Activated T-cell treated with anti-CD3 and anti-CD28 coated beads, Interleukin-2, amount 50 U/mL, for 24 hours (primary cell): Measurements from ENCODE around the gene C2orf74.
"Not testable (repeated sequence)": the region's sequence is repeated elsewhere in the genome, so short reads cannot be mapped to it uniquely, and the experiment has no call there.

Source experiments
- DNase-seq: peaks from one replicate; pipeline ENCODE4 v3.0.0-alpha.2; 2020
- H3K27ac Mint-ChIP-seq: 2 replicates; pipeline ENCODE4 v1.8.0; 2020; ENCODE audit warnings: mild to moderate bottlenecking, mixed read lengths
- H3K27me3 Mint-ChIP-seq: 2 replicates; pipeline ENCODE4 v1.8.0; 2020; ENCODE audit warnings: mixed read lengths
- H3K36me3 Mint-ChIP-seq: 2 replicates; pipeline ENCODE4 v1.8.0; 2020; ENCODE audit warnings: low read depth, mixed read lengths
- H3K4me1 Mint-ChIP-seq: 2 replicates; pipeline ENCODE4 v1.8.0; 2020; ENCODE audit warnings: low read depth, mixed read lengths
- H3K4me3 Mint-ChIP-seq: 2 replicates; pipeline ENCODE4 v1.8.0; 2020; ENCODE audit warnings: mild to moderate bottlenecking, moderate library complexity, mixed read lengths
- H3K9me3 Mint-ChIP-seq: 2 replicates; pipeline ENCODE4 v1.8.0; 2020; ENCODE audit warnings: mixed read lengths

C2orf74 gene

DNA sequence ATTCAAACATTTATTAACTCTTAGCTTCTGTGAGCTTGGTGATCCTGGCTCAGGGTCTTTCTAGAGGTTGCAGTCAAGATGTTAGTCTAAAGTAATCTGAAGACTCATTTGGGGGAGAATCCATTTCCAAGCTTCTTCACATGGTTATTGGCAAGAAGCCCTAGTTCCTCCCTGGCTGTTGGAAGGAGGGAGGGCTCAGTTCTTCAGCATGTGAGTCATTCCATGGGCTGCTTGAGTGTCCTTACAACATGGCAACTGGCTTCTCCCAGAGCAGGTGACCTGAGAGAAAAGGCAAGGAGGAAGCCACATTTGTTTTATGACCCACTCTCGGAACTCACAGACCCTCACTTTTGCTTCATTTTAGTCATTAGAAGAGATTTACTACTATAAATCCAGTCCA is 10.6 kb upstream of the C2orf74 start:
- peaks cover 35% of the 10 kb centered on the region for H3K36me3 Mint-ChIP-seq
- no peaks in the 10 kb centered on the region for H3K9me3 Mint-ChIP-seq
- no peaks in the 10 kb centered on the region for H3K27me3 Mint-ChIP-seq
- DNase-seq: no peak
- H3K4me1 Mint-ChIP-seq: peaks cover 4% of the 10 kb centered on the region
- H3K27ac Mint-ChIP-seq: no peak overlapping the region
- no peak overlapping the region for H3K4me3 Mint-ChIP-seq

DNA sequence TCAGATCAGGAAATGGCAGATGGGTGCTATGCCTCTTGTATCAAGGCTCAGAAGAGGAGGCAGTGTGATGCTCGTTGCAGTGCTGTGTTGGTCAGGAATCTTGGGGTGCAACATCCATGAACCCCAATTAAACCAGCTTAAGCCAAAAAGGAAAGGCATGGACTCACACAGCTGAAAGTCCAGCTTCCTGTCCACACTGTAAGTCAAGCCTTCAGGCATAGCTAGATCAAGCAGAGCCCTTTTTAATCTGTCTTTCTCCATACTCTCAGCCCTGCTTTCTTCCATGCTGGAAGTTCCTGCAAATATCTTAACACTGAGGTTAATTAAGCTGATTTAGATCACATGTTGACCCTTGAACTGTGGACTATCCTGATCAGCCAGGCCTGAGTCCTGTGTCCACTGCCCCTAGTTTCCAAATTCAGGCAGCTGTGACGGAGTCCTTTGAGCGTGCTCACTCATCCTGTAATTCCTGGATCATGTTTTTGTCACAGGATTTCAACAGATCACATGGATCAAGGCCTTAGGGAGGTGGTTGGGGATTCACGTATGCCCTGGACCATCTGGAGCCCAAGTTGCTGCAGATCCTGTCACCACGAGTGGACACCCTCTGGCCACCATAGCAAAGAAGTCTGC is 4.5 kb upstream of the C2orf74 start:
- DNase-seq: no peak
- Mint-ChIP-seq H3K27ac (no peak overlapping the region), H3K9me3 (no peaks in the 10 kb centered on the region), H3K27me3 (no peaks in the 10 kb centered on the region), H3K4me1 (no peaks in the 10 kb centered on the region), H3K4me3 (no peak overlapping the region), H3K36me3 (peaks cover 53% of the 10 kb centered on the region)

DNA sequence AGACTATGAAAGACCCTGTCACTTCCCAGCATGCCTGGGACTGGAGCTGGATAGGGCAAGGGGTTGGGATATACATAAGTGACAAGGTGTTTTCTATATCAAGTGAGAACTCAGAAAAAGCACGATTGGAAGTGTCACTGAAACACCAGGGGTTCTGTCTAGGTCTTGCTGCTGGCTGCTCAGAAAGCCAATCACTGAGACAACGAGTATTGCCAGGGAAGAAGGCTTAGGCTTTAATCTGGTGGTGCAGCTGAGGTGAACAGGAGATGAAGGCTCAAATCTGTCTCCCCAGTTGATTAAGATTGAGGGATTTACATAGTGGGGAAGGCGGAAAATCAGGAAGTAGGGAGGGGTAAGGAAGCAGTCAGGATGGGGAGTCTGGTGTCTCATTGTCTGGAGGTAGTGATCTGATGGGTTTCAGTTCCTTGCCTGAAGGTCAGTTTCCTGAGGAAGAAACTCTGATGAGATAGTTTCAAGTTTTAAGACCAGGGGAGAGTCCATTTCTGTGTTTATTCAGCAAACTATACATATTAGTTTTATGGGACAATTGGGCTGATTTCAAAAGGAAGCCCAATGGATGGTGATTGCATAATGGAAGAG is 3.5 kb upstream of the C2orf74 start:
- Mint-ChIP-seq H3K4me3 (no peak overlapping the region), H3K27me3 (no peaks in the 10 kb centered on the region), H3K27ac (no peak overlapping the region), H3K4me1 (no peaks in the 10 kb centered on the region), H3K36me3 (peaks cover 61% of the 10 kb centered on the region), H3K9me3 (no peaks in the 10 kb centered on the region)
- DNase-seq: no peak

DNA sequence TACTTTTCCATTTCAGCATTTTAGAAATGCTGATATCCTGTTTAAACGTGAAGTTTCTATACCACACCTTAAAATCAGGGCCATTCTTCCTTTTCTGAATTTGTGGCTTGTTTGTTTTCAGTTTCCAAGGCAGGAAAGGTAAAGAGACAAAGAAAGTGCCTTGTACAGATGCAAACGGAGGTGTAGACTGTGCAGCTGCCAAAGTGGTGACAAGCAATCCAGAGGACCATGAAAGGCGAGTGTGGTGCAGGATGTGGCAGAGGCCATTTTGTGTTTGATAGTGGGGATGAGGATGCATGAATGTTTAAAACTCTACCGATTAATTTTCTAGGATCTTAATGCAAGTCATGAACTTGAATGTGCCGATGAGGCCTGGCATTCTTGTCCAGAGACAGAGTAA is 733 bp downstream of the C2orf74 start:
- Mint-ChIP-seq H3K9me3 (no peaks in the 10 kb centered on the region), H3K4me3 (no peak overlapping the region), H3K36me3 (peaks cover 82% of the 10 kb centered on the region), H3K4me1 (no peaks in the 10 kb centered on the region), H3K27me3 (no peaks in the 10 kb centered on the region), H3K27ac (no peak overlapping the region)
- DNase-seq: no peak

GRCh38 chr2:61165082-61165481 is 3.1 kb downstream of the C2orf74 start:
- H3K36me3 Mint-ChIP-seq: peaks cover 66% of the 10 kb centered on the region
- not testable (repeated sequence) for H3K4me3 Mint-ChIP-seq

GRCh38 chr2:61165946-61166345 is 4.0 kb downstream of the C2orf74 start:
- no peaks in the 10 kb centered on the region for H3K9me3 Mint-ChIP-seq
- H3K4me1 Mint-ChIP-seq: no peaks in the 10 kb centered on the region
- no peak overlapping the region for H3K4me3 Mint-ChIP-seq
- DNase-seq: no peak
- peaks cover 59% of the 10 kb centered on the region for H3K36me3 Mint-ChIP-seq
- no peaks in the 10 kb centered on the region for H3K27me3 Mint-ChIP-seq
- H3K27ac Mint-ChIP-seq: no peak overlapping the region

More at GRCh38 chr2:61165082-61165481, 3.1 kb downstream of the C2orf74 start:
- not testable (repeated sequence) for H3K9me3 Mint-ChIP-seq, H3K27ac Mint-ChIP-seq, H3K4me1 Mint-ChIP-seq, DNase-seq, H3K27me3 Mint-ChIP-seq

- peaks cover 46% of the 10 kb centered on the region for H3K36me3 Mint-ChIP-seq
- H3K27me3 Mint-ChIP-seq: no peaks in the 10 kb centered on the region
- H3K4me1 Mint-ChIP-seq: no peaks in the 10 kb centered on the region
- DNase-seq: no peak
- H3K9me3 Mint-ChIP-seq: no peaks in the 10 kb centered on the region
- no peak overlapping the region for H3K4me3 Mint-ChIP-seq
- no peak overlapping the region for H3K27ac Mint-ChIP-seq
These were observed 5.6 kb downstream of the C2orf74 start for GRCh38 chr2:61167579-61167978.

DNA sequence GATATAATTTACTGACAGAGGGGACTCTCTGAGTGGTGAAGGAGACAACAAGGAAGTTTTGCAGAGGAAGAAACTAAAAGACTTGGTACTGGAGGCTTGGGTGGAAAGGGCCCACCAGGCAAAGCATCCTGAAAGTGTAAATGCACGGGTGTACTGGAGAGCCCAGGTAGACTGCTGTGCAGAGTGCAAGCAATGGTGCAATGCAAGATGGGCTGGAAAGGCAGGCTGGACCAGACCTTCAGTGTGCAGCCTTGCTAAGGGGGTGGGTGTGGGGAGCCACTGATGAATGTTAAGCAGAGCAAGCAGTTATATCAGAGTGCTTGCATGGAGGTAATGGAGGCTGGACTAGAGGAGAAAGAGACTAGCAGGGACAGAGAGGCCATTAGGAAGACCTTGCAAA is 10.7 kb downstream of the C2orf74 start:
- Mint-ChIP-seq H3K36me3 (peaks cover 7% of the 10 kb centered on the region), H3K9me3 (no peaks in the 10 kb centered on the region), H3K4me3 (no peak overlapping the region), H3K27ac (no peak overlapping the region), H3K4me1 (peaks cover 9% of the 10 kb centered on the region), H3K27me3 (no peaks in the 10 kb centered on the region)
- DNase-seq: no peak

GRCh38 chr2:61173116-61173515 is 11.1 kb downstream of the C2orf74 start:
- H3K4me3 Mint-ChIP-seq: no peak overlapping the region
- no peak for DNase-seq
- peaks cover 9% of the 10 kb centered on the region for H3K4me1 Mint-ChIP-seq
- H3K36me3 Mint-ChIP-seq: peaks cover 9% of the 10 kb centered on the region
- no peaks in the 10 kb centered on the region for H3K27me3 Mint-ChIP-seq
- H3K9me3 Mint-ChIP-seq: no peaks in the 10 kb centered on the region
- no peak overlapping the region for H3K27ac Mint-ChIP-seq

- Mint-ChIP-seq H3K4me1 (peaks cover 28% of the 10 kb centered on the region), H3K36me3 (peaks cover 25% of the 10 kb centered on the region), H3K9me3 (no peaks in the 10 kb centered on the region), H3K27me3 (no peaks in the 10 kb centered on the region), H3K4me3 (no peak overlapping the region), H3K27ac (no peak overlapping the region)
- DNase-seq: no peak
These were observed 13.0 kb downstream of the C2orf74 start for GRCh38 chr2:61175036-61175435.

DNA sequence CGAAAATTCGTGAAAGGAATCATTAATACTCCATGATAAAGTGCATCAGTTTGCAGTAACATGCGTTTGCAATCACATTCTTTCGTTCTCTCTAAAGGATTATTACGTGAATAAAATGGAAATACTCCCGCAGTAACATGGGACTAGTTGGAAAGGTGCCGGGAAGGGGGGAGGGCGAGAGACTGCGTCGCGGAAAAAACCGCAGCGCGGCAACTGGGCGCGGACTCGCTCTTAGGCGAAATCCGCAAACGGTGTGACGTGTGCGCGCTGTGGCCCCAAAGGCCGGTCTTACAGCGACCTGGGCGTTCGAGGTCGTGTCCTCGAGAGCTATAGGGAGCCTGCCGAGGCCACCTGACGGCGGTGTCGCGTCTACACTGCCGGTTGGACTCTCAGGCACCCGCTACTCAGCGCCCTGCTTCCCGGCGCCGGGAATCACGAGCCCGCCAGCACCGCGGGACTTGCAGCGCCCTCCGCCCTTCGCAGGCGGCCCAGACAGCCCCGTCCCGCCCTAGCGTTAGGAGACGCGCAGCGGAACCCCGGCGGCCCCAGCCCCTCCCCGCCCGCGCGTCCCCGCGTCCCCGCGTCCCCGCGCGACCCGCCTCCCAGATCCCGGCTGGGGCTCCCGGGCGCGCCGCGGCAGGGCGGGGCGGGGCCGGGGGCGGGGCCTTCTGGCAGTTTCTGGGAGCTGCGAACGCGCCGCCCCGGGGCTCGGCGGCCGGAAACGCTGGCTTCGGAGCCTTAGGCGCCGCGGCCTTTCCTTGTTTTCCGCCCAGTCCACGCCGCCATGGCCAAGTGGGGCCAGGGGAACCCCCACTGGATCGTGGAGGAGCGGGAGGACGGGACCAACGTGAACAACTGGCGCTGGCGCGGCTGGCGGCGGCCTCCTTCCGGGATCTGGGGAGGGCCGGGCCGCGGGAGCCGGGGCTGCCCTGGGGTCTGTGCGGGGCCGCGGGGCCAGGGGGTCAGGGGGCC is 15.1 kb downstream of the C2orf74 start:
- H3K36me3 Mint-ChIP-seq: peaks cover 45% of the 10 kb centered on the region
- H3K9me3 Mint-ChIP-seq: no peaks in the 10 kb centered on the region
- H3K4me1 Mint-ChIP-seq: peaks cover 48% of the 10 kb centered on the region
- DNase-seq: peak; percentile 96
- H3K27ac Mint-ChIP-seq: peak overlapping the region; percentile 96
- H3K27me3 Mint-ChIP-seq: no peaks in the 10 kb centered on the region
- peak overlapping the region; percentile 90 for H3K4me3 Mint-ChIP-seq

GRCh38 chr2:61177727-61178549 is 15.9 kb downstream of the C2orf74 start:
- no peak for DNase-seq
- H3K9me3 Mint-ChIP-seq: no peaks in the 10 kb centered on the region
- H3K4me3 Mint-ChIP-seq: peak overlapping the region; percentile 90
- H3K27ac Mint-ChIP-seq: peak overlapping the region; percentile 96
- peaks cover 55% of the 10 kb centered on the region for H3K4me1 Mint-ChIP-seq
- peaks cover 53% of the 10 kb centered on the region for H3K36me3 Mint-ChIP-seq
- H3K27me3 Mint-ChIP-seq: no peaks in the 10 kb centered on the region

DNA sequence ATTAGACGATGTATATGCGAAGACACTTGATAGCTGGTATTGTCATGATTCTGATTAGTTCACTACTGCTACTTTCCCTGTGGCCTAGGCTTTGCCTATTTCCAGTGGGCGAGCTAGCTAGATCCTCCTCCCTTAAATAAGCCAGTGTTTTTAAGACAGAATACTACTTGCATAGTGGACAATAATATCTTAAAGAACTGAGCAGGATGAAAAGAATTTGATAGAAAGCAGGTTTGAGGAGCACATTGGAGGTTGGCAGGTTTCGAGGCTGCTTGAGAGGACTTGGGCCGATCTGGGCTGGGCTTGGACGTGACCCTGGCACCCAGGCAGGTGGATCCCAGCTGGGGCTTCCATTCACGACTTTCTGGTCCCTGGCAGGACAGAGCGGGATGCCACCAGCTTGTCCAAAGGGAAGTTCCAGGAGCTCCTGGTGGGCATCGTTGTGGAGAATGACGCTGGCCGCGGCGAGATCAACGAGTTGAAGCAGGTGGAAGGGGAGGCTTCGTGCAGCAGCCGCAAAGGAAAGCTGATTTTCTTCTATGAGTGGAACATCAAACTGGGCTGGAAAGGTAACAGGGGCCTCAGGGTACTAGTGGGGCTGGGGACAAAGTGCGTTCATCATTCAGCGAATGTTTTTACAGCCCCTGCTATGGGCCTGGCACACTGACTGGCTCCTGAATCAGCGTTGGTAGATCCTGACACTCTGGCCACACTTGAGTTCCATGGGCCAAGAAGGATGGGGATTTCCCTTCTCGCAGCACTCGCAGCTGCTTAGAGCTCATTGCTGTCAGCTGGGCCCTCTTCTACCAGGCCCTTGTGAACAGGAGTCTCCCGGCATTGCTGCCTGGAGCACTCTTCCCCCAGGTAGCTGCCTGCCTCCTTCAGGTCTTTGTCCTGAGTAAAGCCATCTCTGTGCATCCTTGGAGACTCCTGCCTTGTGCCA is 16.9 kb downstream of the C2orf74 start:
- peaks cover 62% of the 10 kb centered on the region for H3K36me3 Mint-ChIP-seq
- no peaks in the 10 kb centered on the region for H3K9me3 Mint-ChIP-seq
- H3K4me1 Mint-ChIP-seq: peaks cover 62% of the 10 kb centered on the region
- H3K27ac Mint-ChIP-seq: peak overlapping the region; percentile 96
- peak overlapping the region; percentile 90 for H3K4me3 Mint-ChIP-seq
- DNase-seq: peak; percentile 42
- H3K27me3 Mint-ChIP-seq: no peaks in the 10 kb centered on the region
